Measurements from ENCODE around the gene INPP5A.

DNA sequence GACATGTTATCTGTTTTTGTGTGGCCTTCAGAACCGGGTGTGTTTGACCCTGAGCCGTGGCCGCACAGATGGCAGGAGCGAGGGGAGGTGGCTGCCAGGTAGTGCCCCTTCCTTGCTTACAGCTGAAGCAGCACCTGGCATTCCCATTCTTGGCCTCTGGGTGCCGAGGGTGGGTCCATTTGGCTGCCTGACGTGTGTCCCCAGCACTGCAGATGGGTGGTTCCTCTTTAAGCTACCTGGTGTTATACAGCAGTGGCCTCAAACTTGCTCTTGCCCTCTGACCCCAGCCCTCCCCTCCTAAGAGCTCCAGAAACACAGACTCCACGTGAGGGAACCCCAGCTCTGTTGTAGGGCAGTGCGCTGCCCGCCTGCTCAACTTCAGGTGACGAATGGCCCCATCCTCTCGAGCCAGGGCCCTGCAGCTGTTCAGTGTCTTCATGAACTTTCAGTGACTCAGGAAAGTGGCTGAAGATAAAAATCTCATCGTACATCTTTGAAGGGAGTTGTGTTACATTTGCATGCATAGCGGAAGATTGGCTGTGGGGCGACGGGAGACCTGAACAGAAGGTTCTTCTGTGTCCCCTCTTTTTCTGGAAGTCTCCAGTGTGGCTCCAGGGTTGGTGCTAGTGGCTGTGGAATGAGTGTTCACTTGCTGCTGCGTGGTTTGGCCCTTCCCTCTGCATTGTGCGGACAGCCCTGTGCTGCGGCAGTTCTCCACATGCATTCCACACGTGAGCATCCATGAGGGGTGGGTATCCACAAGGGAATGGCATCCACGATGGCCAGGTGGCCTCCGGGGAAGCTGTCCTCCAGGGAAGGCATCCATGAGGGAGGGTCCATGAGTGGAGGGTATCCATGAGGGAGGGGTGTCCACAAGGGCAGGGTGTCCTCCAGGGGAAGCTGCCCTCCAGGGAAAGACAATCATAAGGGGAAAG is 91.6 kb downstream of the INPP5A start:
- TF ChIP-seq CTCF (IDR thresholded peaks at IDR 0.05) (peak in 3 of 7 experiments; percentile 4 to 12 (median 5)), POLR2A (IDR thresholded peaks at IDR 0.05) (no peak)
